Stimulated activated CD4-positive, alpha-beta T cell treated with anti-CD3 and anti-CD28 coated beads, TNF-alpha, amount 100 ng/mL, for 24 hours (primary cell): Measurements from ENCODE around the gene RPP40.
"Not testable (repeated sequence)": the region's sequence is repeated elsewhere in the genome, so short reads cannot be mapped to it uniquely, and the experiment has no call there.

ENCODE experiments used
- DNase-seq, 3 experiments: peaks; one replicate each; pipeline ENCODE4 v3.0.0-alpha.2; 2020; ENCODE audit warnings: low read depth in 3 of 3

The RPP40 gene

GRCh38 chr6:5014072-5014561 is 10.3 kb upstream of the RPP40 start:
- DNase-seq, result no peak

GRCh38 chr6:5012519-5012918 is 8.7 kb upstream of the RPP40 start:
- DNase-seq, result no peak

GRCh38 chr6:5011346-5011745 is 7.5 kb upstream of the RPP40 start:
- no peak for DNase-seq

GRCh38 chr6:5007531-5007930 is 3.7 kb upstream of the RPP40 start:
- DNase-seq, result no peak

GRCh38 chr6:5006222-5006621 is 2.4 kb upstream of the RPP40 start:
- no peak for DNase-seq

- DNase-seq, result not testable (repeated sequence)
Observed at GRCh38 chr6:5005038-5005433, 1.2 kb upstream of the RPP40 start.

- DNase-seq, result no peak
Observed at GRCh38 chr6:5004373-5005037, 668 bp upstream of the RPP40 start.

GRCh38 chr6:4999586-4999985 is 4.3 kb downstream of the RPP40 start:
- no peak for DNase-seq

- no peak for DNase-seq
Observed at GRCh38 chr6:4997862-4998261, 6.0 kb downstream of the RPP40 start.

- no peak for DNase-seq
Observed at GRCh38 chr6:4994741-4995140, 9.1 kb downstream of the RPP40 start.

GRCh38 chr6:4987432-4987831 is 16.4 kb downstream of the RPP40 start:
- no peak for DNase-seq

GRCh38 chr6:4986999-4987398 is 16.8 kb downstream of the RPP40 start:
- DNase-seq, result no peak

- no peak for DNase-seq
Observed at GRCh38 chr6:4983322-4983721, 20.5 kb downstream of the RPP40 start.

- no peak for DNase-seq
Observed at GRCh38 chr6:4981761-4982160, 22.1 kb downstream of the RPP40 start.

GRCh38 chr6:4979426-4979825 is 24.4 kb downstream of the RPP40 start:
- no peak for DNase-seq

- DNase-seq, result no peak
Observed at GRCh38 chr6:4977468-4977867, 26.4 kb downstream of the RPP40 start.

- DNase-seq, result no peak
Observed at GRCh38 chr6:4975506-4975905, 28.3 kb downstream of the RPP40 start.

GRCh38 chr6:4974962-4975361 is 28.9 kb downstream of the RPP40 start:
- DNase-seq, result no peak

- DNase-seq, result no peak
Observed at GRCh38 chr6:4973982-4974745, 29.7 kb downstream of the RPP40 start.

- no peak for DNase-seq
Observed at GRCh38 chr6:4973415-4973814, 30.4 kb downstream of the RPP40 start.

- no peak for DNase-seq
Observed at GRCh38 chr6:4972438-4972837, 31.4 kb downstream of the RPP40 start.

GRCh38 chr6:4971851-4972250 is 32.0 kb downstream of the RPP40 start:
- no peak for DNase-seq

- DNase-seq, result no peak
Observed at GRCh38 chr6:4970739-4971395, 33.0 kb downstream of the RPP40 start.
